ENCODE results near the gene CKM. TPM values are rescaled to one million over a fixed set of nuclear protein-coding genes. Genes with fewer than 3 reads are reported as not detected.

The CKM gene
- total RNA-seq, 2 donors from 2014 or later, result not detected

GRCh38 chr19:45354241-45354842 is 31.7 kb upstream of the CKM start:
- H3K4me1 Mint-ChIP-seq, result no peaks in the 10 kb centered on the region
- no peak for DNase-seq
- H3K27me3 Mint-ChIP-seq, result no peaks in the 10 kb centered on the region
- H3K9me3 ChIP-seq (ENCODE audit: control insufficient read depth, low read length, poor library complexity, severe bottlenecking), result no peaks in the 10 kb centered on the region
- H3K36me3 Mint-ChIP-seq (ENCODE audit: low read depth), result no peaks in the 10 kb centered on the region
- ATAC-seq, result no peak
- H3K4me3 Mint-ChIP-seq, result no peak overlapping the region
- no peak overlapping the region for H3K27ac Mint-ChIP-seq

DNA sequence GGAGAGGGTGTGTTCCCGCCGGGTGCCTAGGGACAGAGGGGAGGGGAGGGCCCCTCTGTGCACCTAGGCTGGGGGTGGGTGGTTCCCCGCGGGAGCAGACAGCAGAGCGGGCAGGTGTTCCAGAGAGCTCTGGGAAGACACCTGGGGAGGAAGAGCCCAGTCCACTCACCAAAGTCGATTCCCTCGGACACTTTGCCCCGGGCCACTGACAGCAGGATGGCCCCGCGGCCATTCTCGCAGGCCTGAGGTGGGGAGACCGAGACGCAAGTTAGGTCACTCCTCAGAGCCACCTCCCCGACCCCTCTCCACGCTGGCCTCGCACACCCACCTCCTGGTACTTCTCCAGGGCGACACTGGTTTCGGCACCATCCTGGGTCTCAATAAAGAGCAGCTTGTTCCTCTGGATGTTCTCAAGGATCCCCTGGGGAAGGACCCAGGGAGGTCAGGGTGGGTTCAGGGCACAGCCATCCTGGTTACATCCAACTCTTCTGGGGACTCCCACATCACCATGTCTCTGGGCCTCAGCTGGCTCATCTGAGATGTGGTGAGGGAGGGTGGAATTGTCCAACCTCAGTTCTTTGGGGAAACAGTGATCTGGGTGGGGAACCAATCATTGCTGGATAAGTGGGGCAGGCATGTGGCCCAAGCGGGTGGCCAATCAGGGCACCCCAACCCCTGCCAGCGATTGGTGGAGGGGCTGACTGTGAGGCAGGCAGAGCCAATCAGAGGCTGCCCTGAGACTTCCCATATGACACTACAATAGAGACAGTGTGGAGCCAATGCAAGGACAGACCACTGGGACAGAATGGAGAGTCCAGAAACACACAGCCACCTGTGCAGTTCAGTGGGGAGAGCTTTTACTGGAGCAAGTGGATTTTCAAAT is 30.5 kb upstream of the CKM start:
- H3K27ac Mint-ChIP-seq, result peak overlapping the region; percentile 32
- no peak for DNase-seq
- no peaks in the 10 kb centered on the region for H3K36me3 Mint-ChIP-seq (ENCODE audit: low read depth)
- H3K4me3 Mint-ChIP-seq, result no peak overlapping the region
- H3K4me1 Mint-ChIP-seq, result no peaks in the 10 kb centered on the region
- no peak for ATAC-seq
- no peaks in the 10 kb centered on the region for H3K27me3 Mint-ChIP-seq
- no peaks in the 10 kb centered on the region for H3K9me3 ChIP-seq (ENCODE audit: control insufficient read depth, low read length, poor library complexity, severe bottlenecking)

- no peaks in the 10 kb centered on the region for H3K36me3 Mint-ChIP-seq (ENCODE audit: low read depth)
- H3K4me1 Mint-ChIP-seq, result no peaks in the 10 kb centered on the region
- no peaks in the 10 kb centered on the region for H3K27me3 Mint-ChIP-seq
- no peak for DNase-seq
- ATAC-seq, result no peak
- no peaks in the 10 kb centered on the region for H3K9me3 ChIP-seq (ENCODE audit: control insufficient read depth, low read length, poor library complexity, severe bottlenecking)
- no peak overlapping the region for H3K27ac Mint-ChIP-seq
- no peak overlapping the region for H3K4me3 Mint-ChIP-seq
Observed at GRCh38 chr19:45352471-45352870, 29.8 kb upstream of the CKM start.

GRCh38 chr19:45352062-45352461 is 29.4 kb upstream of the CKM start:
- no peaks in the 10 kb centered on the region for H3K9me3 ChIP-seq (ENCODE audit: control insufficient read depth, low read length, poor library complexity, severe bottlenecking)
- Mint-ChIP-seq H3K4me3 (no peak overlapping the region), H3K4me1 (no peaks in the 10 kb centered on the region), H3K27ac (no peak overlapping the region), H3K27me3 (no peaks in the 10 kb centered on the region), H3K36me3 (ENCODE audit: low read depth) (no peaks in the 10 kb centered on the region)
- DNase-seq (no peak), ATAC-seq (no peak)

- ATAC-seq, result no peak
Observed at GRCh38 chr19:45351401-45351952, 28.8 kb upstream of the CKM start.

DNA sequence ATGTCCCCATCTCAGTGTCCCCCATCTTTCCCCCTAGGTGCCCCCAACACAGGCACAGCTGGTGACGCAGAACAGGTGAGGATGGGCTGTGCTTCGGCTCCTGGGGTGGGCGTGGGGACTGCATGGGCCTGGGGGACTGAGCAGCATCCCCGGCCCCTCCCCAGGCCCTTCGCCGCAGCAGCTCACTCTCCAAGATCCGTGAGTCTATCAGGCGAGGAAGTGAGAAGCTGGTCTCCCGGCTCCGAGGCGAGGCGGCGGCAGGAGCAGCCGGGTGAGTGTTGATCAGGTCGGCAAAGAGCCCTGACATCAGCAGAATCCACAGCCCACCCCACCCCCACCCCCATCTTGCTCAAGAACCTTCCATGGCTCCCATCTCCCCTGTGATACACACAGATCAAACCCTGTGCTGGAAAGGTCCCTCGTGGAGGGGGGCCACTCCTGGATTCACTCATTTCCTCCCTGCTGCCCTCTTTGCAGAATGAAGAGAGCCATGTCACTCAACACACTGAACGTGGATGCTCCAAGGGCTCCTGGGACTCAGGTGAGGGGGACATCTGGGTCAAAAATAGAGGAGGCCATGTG is 27.9 kb upstream of the CKM start:
- no peak for DNase-seq
- Mint-ChIP-seq H3K4me3 (no peak overlapping the region), H3K27me3 (peaks cover 10% of the 10 kb centered on the region), H3K4me1 (no peaks in the 10 kb centered on the region), H3K27ac (peak overlapping the region; percentile 39), H3K36me3 (ENCODE audit: low read depth) (no peaks in the 10 kb centered on the region)
- H3K9me3 ChIP-seq (ENCODE audit: control insufficient read depth, low read length, poor library complexity, severe bottlenecking), result no peaks in the 10 kb centered on the region
- no peak for ATAC-seq

More at GRCh38 chr19:45351401-45351952, 28.8 kb upstream of the CKM start:
- H3K27ac Mint-ChIP-seq, result no peak overlapping the region
- no peaks in the 10 kb centered on the region for H3K4me1 Mint-ChIP-seq
- peaks cover under 1% of the 10 kb centered on the region for H3K27me3 Mint-ChIP-seq
- no peaks in the 10 kb centered on the region for H3K9me3 ChIP-seq (ENCODE audit: control insufficient read depth, low read length, poor library complexity, severe bottlenecking)
- no peak for DNase-seq
- no peaks in the 10 kb centered on the region for H3K36me3 Mint-ChIP-seq (ENCODE audit: low read depth)
- H3K4me3 Mint-ChIP-seq, result no peak overlapping the region

DNA sequence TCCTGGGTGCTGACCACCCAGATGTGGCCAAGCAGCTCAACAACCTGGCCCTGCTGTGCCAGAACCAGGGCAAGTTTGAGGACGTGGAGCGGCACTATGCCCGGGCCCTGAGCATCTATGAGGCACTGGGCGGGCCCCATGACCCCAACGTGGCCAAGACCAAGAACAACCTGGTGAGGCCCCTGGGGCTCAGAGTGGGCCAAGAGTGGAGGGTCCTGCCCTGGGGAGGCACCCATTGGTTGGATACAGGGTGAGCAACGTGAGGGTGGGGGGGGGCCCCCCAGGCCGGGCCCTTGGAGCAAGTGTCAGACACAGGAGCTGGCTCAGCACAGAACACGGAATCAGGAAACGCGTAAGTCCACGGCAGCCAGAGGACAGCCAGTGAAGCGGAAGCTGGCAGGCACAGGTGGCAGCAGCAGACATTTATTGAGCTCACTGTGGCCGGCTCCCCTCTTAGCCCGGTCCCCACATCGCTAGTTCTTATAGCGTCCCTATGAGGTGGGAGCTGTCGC is 26.8 kb upstream of the CKM start:
- Mint-ChIP-seq H3K36me3 (ENCODE audit: low read depth) (no peaks in the 10 kb centered on the region), H3K4me3 (no peak overlapping the region), H3K4me1 (no peaks in the 10 kb centered on the region), H3K27me3 (peaks cover 16% of the 10 kb centered on the region), H3K27ac (no peak overlapping the region)
- no peak for ATAC-seq
- DNase-seq, result no peak
- no peaks in the 10 kb centered on the region for H3K9me3 ChIP-seq (ENCODE audit: control insufficient read depth, low read length, poor library complexity, severe bottlenecking)

GRCh38 chr19:45349126-45349415 is 26.4 kb upstream of the CKM start:
- H3K9me3 ChIP-seq (ENCODE audit: control insufficient read depth, low read length, poor library complexity, severe bottlenecking), result no peaks in the 10 kb centered on the region
- H3K27ac Mint-ChIP-seq, result no peak overlapping the region
- peaks cover 2% of the 10 kb centered on the region for H3K36me3 Mint-ChIP-seq (ENCODE audit: low read depth)
- no peak for DNase-seq
- ATAC-seq, result no peak
- peaks cover 20% of the 10 kb centered on the region for H3K27me3 Mint-ChIP-seq
- no peak overlapping the region for H3K4me3 Mint-ChIP-seq
- no peaks in the 10 kb centered on the region for H3K4me1 Mint-ChIP-seq

DNA sequence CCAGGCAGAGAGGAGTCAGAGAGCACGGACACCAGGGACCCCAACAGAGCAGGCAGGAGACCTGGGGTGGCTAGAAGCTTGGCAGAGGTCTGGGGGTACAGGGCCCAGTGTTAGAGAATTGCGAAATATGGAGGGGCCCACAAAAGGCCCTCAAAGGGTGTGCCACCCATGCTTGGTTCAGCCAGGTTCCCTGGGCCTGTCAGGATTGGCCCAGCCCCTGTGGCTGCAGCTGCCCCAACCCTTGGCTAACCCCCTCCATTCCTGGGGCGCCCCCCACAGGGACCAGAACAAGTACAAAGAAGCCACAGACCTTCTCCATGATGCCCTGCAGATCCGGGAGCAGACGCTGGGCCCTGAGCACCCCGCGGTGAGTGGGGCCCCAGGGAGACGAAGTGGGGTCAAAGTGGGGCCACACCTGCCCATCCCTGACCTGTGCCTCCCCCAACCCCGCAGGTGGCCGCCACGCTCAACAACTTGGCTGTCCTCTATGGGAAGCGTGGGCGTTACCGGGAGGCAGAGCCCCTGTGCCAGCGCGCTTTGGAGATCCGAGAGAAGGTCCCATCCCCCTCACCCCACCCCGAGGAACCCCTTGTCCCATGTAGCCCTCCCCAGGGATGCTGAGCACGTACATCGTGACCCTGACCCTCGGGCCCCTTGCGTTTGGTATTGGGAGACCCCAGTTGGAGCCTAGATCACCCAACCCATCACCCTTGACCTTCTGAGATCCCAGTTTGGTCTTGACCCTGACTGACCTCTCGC is 25.9 kb upstream of the CKM start:
- Mint-ChIP-seq H3K27ac (no peak overlapping the region), H3K4me3 (no peak overlapping the region), H3K4me1 (no peaks in the 10 kb centered on the region), H3K27me3 (peaks cover 21% of the 10 kb centered on the region), H3K36me3 (ENCODE audit: low read depth) (peaks cover 2% of the 10 kb centered on the region)
- no peaks in the 10 kb centered on the region for H3K9me3 ChIP-seq (ENCODE audit: control insufficient read depth, low read length, poor library complexity, severe bottlenecking)
- DNase-seq (no peak), ATAC-seq (no peak)

- Mint-ChIP-seq H3K36me3 (ENCODE audit: low read depth) (peaks cover 2% of the 10 kb centered on the region), H3K27me3 (peaks cover 21% of the 10 kb centered on the region), H3K4me1 (no peaks in the 10 kb centered on the region), H3K27ac (no peak overlapping the region), H3K4me3 (no peak overlapping the region)
- H3K9me3 ChIP-seq (ENCODE audit: control insufficient read depth, low read length, poor library complexity, severe bottlenecking), result no peaks in the 10 kb centered on the region
- no peak for DNase-seq
- ATAC-seq, result no peak
Observed at GRCh38 chr19:45347570-45348366, 25.1 kb upstream of the CKM start.

GRCh38 chr19:45346449-45346848 is 23.8 kb upstream of the CKM start:
- DNase-seq, result no peak
- H3K4me3 Mint-ChIP-seq, result no peak overlapping the region

DNA sequence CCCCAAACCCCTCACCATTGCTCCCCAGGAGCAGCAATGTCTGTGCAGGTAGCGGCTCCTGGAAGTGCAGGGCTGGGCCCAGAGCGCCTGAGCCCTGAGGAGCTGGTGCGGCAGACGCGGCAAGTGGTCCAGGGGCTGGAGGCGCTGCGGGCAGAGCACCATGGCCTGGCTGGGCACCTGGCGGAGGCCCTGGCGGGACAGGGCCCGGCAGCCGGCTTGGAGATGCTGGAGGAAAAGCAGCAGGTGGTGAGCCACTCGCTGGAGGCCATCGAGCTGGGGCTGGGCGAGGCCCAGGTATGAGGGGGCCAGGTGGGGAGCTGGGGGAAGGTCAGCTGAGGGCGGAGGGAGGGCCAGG is 22.8 kb upstream of the CKM start:
- H3K4me1 Mint-ChIP-seq, result no peaks in the 10 kb centered on the region
- H3K27me3 Mint-ChIP-seq, result peaks cover 21% of the 10 kb centered on the region
- ATAC-seq (no peak), DNase-seq (no peak)
- no peaks in the 10 kb centered on the region for H3K9me3 ChIP-seq (ENCODE audit: control insufficient read depth, low read length, poor library complexity, severe bottlenecking)
- H3K4me3 Mint-ChIP-seq, result no peak overlapping the region
- H3K27ac Mint-ChIP-seq, result no peak overlapping the region
- peaks cover 2% of the 10 kb centered on the region for H3K36me3 Mint-ChIP-seq (ENCODE audit: low read depth)

More at GRCh38 chr19:45346449-45346848, 23.8 kb upstream of the CKM start:
- Mint-ChIP-seq H3K4me1 (no peaks in the 10 kb centered on the region), H3K36me3 (ENCODE audit: low read depth) (peaks cover 2% of the 10 kb centered on the region), H3K27me3 (peaks cover 21% of the 10 kb centered on the region), H3K27ac (no peak overlapping the region)
- H3K9me3 ChIP-seq (ENCODE audit: control insufficient read depth, low read length, poor library complexity, severe bottlenecking), result no peaks in the 10 kb centered on the region
- ATAC-seq, result no peak

Data from T-helper 17 cell (primary cell).